IMR-90 (cell line): Measurements from ENCODE around the gene DOC2B.

Experiments used
- CTCF ChIP-seq: conservative IDR thresholded peaks from 2 replicates; pipeline ENCODE4 v1.5.1; 2012; ENCODE audit warnings: mild to moderate bottlenecking, low read depth, low read length, improper control_type of control experiment
- POLR2A ChIP-seq: IDR thresholded peaks from 2 replicates; pipeline ENCODE4 v1.6.1; 2012; ENCODE audit warnings: mild to moderate bottlenecking, low read depth, low read length
- RFX5 ChIP-seq: IDR thresholded peaks from 2 replicates; pipeline ENCODE4 v1.8.0; 2012; ENCODE audit warnings: low read depth, mild to moderate bottlenecking, low read length, moderate library complexity
- USF2 ChIP-seq: fragments of 150-350 bp; IDR thresholded peaks from 2 replicates; pipeline ENCODE4 v1.6.1; 2017; ENCODE audit warnings: mild to moderate bottlenecking, antibody characterized with exemption, low read length, low read depth

GRCh38 chr17:183021-183420 is 1.6 kb upstream of the DOC2B start:
- TF ChIP-seq CTCF, result no peak
- no peak for TF ChIP-seq RFX5
- TF ChIP-seq POLR2A, result no peak
- TF ChIP-seq USF2, result no peak
